ENCODE data around the gene B3GAT1. TPM values are rescaled to one million over a fixed set of nuclear protein-coding genes. Genes with fewer than 3 reads are reported as not detected.

The B3GAT1 gene
- total RNA-seq, 1 donor, result not detected

DNA sequence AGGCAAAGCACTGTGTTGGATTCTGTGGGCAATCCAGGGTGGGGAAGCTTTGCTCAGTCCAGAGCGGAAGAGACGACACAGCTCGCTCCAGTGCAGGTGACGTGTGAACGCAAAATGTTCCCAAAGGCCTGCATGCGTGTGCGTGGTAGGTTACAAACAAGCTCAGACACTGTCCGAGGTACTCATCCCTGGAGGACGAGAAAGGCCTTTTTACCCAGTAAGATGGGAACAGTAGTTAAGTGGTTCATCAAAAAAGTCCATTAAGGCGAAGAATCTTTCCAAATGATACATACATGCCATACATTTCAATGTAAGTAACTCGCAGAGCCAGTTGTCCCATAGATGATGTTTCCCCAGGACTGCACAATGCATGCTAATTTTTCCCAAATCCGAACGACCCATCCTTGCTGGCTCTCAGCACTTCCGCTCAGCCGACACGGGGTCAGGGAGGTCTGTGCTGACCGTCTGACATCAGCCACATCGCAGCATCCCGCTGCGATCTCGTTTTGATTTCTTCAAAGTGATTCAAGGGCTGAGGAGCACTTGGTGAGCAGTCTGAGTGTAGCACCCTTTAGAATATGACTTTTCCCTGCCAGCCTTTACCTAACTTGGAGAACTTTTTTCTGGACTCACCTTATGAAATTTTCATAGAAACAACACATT, 19.0 kb downstream of the B3GAT1 start:
- DNase-seq (ENCODE audit: low read depth), result no peak
- H3K4me3 ChIP-seq (ENCODE audit: low read depth, low read length), result no peak overlapping the region
- TF ChIP-seq, protein P1, sequence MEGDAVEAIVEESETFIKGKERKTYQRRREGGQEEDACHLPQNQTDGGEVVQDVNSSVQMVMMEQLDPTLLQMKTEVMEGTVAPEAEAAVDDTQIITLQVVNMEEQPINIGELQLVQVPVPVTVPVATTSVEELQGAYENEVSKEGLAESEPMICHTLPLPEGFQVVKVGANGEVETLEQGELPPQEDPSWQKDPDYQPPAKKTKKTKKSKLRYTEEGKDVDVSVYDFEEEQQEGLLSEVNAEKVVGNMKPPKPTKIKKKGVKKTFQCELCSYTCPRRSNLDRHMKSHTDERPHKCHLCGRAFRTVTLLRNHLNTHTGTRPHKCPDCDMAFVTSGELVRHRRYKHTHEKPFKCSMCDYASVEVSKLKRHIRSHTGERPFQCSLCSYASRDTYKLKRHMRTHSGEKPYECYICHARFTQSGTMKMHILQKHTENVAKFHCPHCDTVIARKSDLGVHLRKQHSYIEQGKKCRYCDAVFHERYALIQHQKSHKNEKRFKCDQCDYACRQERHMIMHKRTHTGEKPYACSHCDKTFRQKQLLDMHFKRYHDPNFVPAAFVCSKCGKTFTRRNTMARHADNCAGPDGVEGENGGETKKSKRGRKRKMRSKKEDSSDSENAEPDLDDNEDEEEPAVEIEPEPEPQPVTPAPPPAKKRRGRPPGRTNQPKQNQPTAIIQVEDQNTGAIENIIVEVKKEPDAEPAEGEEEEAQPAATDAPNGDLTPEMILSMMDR (IDR thresholded peaks at IDR 0.05; ENCODE audit: insufficient read depth, low read depth, low read length), result no peak

DNA sequence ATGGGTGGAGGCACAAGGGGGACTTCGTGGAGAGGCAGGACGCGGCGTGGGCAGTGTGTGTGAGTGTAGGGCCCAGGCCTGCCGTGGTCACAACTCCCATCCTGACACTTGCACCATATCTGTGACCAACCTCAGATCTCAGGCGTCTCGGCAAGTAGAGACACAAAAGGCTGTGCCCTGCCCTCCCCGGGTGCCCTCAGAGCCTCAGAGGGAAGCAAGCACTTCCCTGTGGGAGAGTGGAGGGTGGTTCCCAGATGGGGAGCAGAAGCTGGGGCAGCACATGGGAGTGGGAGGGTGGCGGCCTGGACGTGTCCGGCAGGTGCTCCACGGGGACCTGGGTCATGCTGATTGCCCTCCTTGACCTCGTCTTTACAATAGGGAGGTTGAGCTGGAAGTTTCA, 20.4 kb downstream of the B3GAT1 start:
- DNase-seq (ENCODE audit: low read depth), result no peak
- TF ChIP-seq, protein P1 (IDR thresholded peaks at IDR 0.05; ENCODE audit: insufficient read depth, low read depth, low read length), result no peak
- no peak overlapping the region for H3K4me3 ChIP-seq (ENCODE audit: low read depth, low read length)

DNA sequence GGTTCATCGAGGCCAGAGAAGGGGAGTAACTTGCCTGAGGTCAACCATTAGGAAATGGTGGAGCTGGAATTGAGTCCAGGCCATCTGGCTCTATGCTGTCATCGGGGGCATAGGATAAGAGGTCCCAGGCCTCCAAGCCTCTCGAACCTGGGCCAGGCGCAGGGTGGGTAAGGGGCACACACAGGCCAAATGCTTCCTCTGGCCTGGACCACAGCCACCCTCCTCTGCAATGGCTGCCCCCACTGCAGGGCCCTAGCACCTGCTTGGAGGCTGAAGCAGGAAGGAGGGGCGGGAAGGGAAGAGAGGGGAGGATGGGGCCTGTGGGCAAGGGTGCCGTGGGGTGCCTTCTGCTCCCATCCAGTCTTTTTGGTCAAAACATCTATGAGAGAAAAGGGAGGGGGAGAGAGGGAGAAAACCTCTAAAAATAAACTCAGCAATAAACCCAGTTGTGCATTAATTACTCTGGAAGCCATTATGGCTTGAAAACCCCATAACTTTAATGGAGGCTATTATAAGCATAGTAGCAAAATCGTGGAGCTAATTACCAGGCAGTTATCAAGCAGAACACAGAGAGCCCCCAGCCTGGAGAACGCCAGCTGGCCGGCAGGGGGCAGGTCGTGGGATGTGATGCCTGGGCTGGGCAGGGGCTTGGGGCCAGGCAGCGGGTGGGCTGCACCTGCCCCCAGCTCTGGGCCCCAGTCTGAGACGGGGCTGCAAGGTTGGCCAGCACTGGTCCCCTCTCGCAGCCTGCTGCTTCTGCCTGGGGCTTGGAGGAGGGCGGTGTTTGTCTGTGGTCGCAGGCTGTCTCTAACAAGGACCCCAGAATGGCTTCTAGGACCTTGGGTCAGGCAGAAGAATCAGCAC, 21.1 kb downstream of the B3GAT1 start:
- no peak for DNase-seq (ENCODE audit: low read depth)
- TF ChIP-seq, protein P1 (IDR thresholded peaks at IDR 0.05; ENCODE audit: insufficient read depth, low read depth, low read length), result no peak
- H3K4me3 ChIP-seq (ENCODE audit: low read depth, low read length), result no peak overlapping the region

DNA sequence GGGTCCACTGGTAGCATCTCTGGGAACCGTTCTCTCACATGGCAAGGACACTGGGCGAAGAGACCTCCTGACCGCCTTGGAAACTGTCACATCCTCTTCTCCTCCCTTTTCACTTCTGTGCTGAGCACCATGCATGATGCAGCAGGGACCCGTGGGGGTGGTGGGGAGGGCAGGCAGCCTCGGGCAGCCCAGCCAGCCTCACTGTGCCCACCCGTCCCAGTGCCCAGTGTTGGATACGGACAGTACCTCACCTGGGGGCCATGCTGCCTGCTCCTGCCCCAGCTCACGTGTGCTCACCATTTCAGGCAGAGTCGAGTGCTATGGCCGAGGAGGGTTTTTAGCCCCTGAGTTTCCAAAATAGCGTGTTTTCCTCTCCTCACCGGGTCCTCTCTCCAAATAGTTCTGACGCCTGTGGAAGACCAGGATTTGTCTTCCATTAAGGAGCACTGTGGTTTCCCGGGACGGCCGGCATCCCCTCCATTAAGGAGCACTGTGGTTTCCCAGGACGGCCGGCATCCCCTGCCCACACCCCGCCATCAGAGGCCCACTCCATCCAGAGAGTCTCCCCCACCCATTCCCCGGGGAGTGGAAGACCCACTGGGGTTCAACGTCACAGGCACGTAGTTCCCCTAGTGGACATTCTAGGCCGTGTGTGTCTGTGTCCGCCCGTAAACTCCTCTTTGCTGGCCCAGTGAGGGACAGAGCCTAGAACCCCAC, 22.4 kb downstream of the B3GAT1 start:
- no peak overlapping the region for H3K4me3 ChIP-seq (ENCODE audit: low read depth, low read length)
- TF ChIP-seq, protein P1 (IDR thresholded peaks at IDR 0.05; ENCODE audit: insufficient read depth, low read depth, low read length), result no peak
- no peak for DNase-seq (ENCODE audit: low read depth)

DNA sequence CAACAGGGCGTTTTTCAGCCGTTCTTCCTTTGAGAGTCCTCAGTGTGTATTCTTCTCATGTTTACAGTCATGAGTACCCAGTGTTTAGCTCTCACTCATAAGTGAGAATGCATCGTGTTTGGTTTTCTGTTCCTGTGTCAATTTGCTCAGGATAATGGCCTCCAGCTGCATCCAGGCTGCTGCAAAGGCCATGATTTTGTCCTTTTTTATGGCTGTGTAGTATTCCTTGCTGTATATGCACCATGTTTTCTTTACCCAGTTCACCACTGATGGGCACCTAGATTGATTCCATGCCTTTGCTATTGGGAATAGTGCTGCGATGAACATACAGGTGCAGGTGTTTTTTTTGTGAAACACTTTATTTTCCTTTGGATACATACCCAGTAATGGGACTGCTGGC, 23.5 kb downstream of the B3GAT1 start:
- TF ChIP-seq, protein P1 (IDR thresholded peaks at IDR 0.05; ENCODE audit: insufficient read depth, low read depth, low read length), result no peak
- DNase-seq (ENCODE audit: low read depth), result no peak
- no peak overlapping the region for H3K4me3 ChIP-seq (ENCODE audit: low read depth, low read length)

DNA sequence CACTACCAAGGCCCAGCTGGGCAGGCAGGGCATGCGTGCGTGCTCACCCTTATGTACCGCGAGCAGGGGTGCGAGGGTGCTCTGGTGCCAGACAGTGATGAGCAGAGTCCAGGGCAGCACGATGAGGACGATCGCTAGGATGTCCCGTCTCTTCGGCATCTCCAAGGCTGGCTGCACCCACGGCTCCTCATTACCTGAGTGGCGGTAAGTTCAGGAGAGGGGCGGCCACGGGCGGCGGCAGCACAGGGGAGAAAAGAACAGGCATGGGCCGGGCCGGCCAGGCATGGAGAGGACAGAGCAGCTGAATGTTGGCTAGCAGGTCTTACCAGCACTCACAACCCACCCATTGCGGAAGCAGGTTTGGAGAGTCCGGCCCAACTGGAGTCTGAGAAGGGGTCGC, 24.5 kb downstream of the B3GAT1 start:
- DNase-seq (ENCODE audit: low read depth), result no peak
- TF ChIP-seq, protein P1 (IDR thresholded peaks at IDR 0.05; ENCODE audit: insufficient read depth, low read depth, low read length), result no peak
- no peak overlapping the region for H3K4me3 ChIP-seq (ENCODE audit: low read depth, low read length)
